GM12878 (cell line): ENCODE measurements around the gene DDX10. TPM values are rescaled to one million over a fixed set of nuclear protein-coding genes. Genes with fewer than 3 reads are reported as not detected.

ENCODE experiments used
- ATAC-seq: fragments of 200-7000 bp; cut with Tn5 transposase; 3 replicates; pipeline ENCODE4 v1.9.1; 2020; ENCODE audit warnings: mild to moderate bottlenecking, moderate library complexity
- BruUV-seq: library from RNA; stranded (reverse); fragments of 400-500 nt; replicated peaks from 2 replicates; lab custom pipeline; 2021; lab: Mats Ljungman, UMichigan
- CTCF ChIA-PET: fragments of 300-600 bp; sonication (Branson Sonifier 250); formaldehyde crosslinking; extraction: SDS; loops from one replicate; lab custom pipeline; 2021; ENCODE audit warnings: inconsistent platforms; lab: Yijun Ruan, JAX
- POLR2A ChIA-PET: fragments of 350-600 bp; formaldehyde crosslinking; extraction: SDS; loops from one replicate; lab custom pipeline; 2021; ENCODE audit warnings: inconsistent platforms; lab: Charles Lee
- RAD21 ChIA-PET: fragments of 300-600 bp; sonication (Branson Sonifier 250); formaldehyde crosslinking; loops from one replicate; lab custom pipeline; 2023; ENCODE audit warnings: antibody characterized with exemption; ENCODE audit not compliant: unreplicated experiment; lab: Charles Lee
- SMC1A ChIA-PET: fragments of 300-600 bp; sonication (Branson Sonifier 250); formaldehyde crosslinking; loops from one replicate; lab custom pipeline; 2023; ENCODE audit not compliant: unreplicated experiment, uncharacterized antibody; lab: Charles Lee
- DNase-seq: peaks from one replicate; pipeline ENCODE4 v3.0.0-alpha.2; 2011; ENCODE audit warnings: low read depth, low spot score
- FAIRE-seq: peaks from 3 replicates; lab custom pipeline; 2011; peaks lifted over from hg19 to GRCh38; lab: Jason Lieb, UNC
- H2AFZ ChIP-seq: 2 replicates; pipeline ENCODE4 v1.6.0; 2011; ENCODE audit warnings: low read depth, low read length, control low read depth; ENCODE audit not compliant: control insufficient read depth
- H3K27ac ChIP-seq: 2 replicates; pipeline ENCODE4 v1.5.1; 2011; ENCODE audit warnings: control low read depth; ENCODE audit not compliant: control insufficient read depth, insufficient read depth
- H3K27me3 ChIP-seq, 2 experiments: replicated peaks in 1 of 2; 2 replicates each; pipeline versions ENCODE4 v1.6.0 to v1.6.1; 2011; ENCODE audit warnings: low read length in 1 of 2; ENCODE audit not compliant: control insufficient read depth in 2 of 2, insufficient read depth in 2 of 2
- H3K36me3 ChIP-seq, 2 experiments: 2 replicates each; pipeline ENCODE4 v1.5.1; 2011; ENCODE audit warnings: low read length in 1 of 2; ENCODE audit not compliant: control insufficient read depth in 2 of 2, insufficient read depth in 2 of 2
- H3K4me1 ChIP-seq: 2 replicates; pipeline ENCODE4 v1.6.1; 2011; ENCODE audit warnings: mild to moderate bottlenecking, low read length, moderate library complexity, mixed read lengths; ENCODE audit not compliant: control insufficient read depth, insufficient read depth
- H3K4me2 ChIP-seq: 2 replicates; pipeline ENCODE4 v1.6.0; 2011; ENCODE audit warnings: control low read depth; ENCODE audit not compliant: control insufficient read depth, insufficient read depth
- H3K4me3 ChIP-seq: fragments of 200-600 bp; sonication (generic); 2 replicates; pipeline ENCODE4 v1.5.1; 2016
- H3K79me2 ChIP-seq: 2 replicates; pipeline ENCODE4 v1.6.0; 2011; ENCODE audit warnings: low read length; ENCODE audit not compliant: control insufficient read depth, insufficient read depth
- H3K9ac ChIP-seq: 2 replicates; pipeline ENCODE4 v1.8.0; 2011; ENCODE audit warnings: low read length, control low read depth, mixed read lengths; ENCODE audit not compliant: control insufficient read depth, insufficient read depth
- H3K9me3 ChIP-seq: replicated peaks from 3 replicates; pipeline ENCODE4 v1.5.1; 2011; ENCODE audit warnings: mild to moderate bottlenecking, low read length; ENCODE audit not compliant: control insufficient read depth, insufficient read depth
- H4K20me1 ChIP-seq: 2 replicates; pipeline ENCODE4 v1.6.0; 2011; ENCODE audit not compliant: control insufficient read depth, insufficient read depth
- BCL11A ChIP-seq: IDR thresholded peaks from 2 replicates; pipeline ENCODE4 v1.6.1; 2011; ENCODE audit warnings: low read depth, low read length
- EP300 ChIP-seq, 2 experiments: fragments of 150-350 bp in 1 of 2; IDR thresholded peaks; 2 replicates each; pipeline ENCODE4 v1.6.1; 2011 to 2012; ENCODE audit warnings: low read depth in 2 of 2, low read length in 2 of 2, borderline replicate concordance in 1 of 2, improper control_type of control experiment in 1 of 2, inconsistent platforms in 1 of 2; ENCODE audit not compliant: control insufficient read depth in 1 of 2
- KLF5 ChIP-seq: fragments of 450-650 bp; IDR thresholded peaks from 2 replicates; pipeline ENCODE4 v1.6.1; 2014; ENCODE audit warnings: mild to moderate bottlenecking; ENCODE audit not compliant: partially characterized antibody
- RAD51 ChIP-seq: fragments of 450-650 bp; IDR thresholded peaks from 2 replicates; pipeline ENCODE4 v1.6.1; 2016; ENCODE audit warnings: moderate library complexity, mild to moderate bottlenecking, inconsistent platforms
- WGBS: methylation state at CpG from one replicate; pipeline ENCODE4 v1.1.6; 2016; ENCODE audit warnings: low lambda C conversion rate; ENCODE audit not compliant: insufficient replicate concordance, insufficient coverage; ENCODE audit errors: missing lambda C conversion rate; 5-methylcytosine and 5-hydroxymethylcytosine counted together
- in situ Hi-C: fragments of 300-500 bp; cut with MboI; formaldehyde crosslinking; loops from 9 replicates; pipeline ENCODE4 v1.14.3; 2018; ENCODE audit warnings: mixed read lengths
- intact Hi-C: fragments of 100-400 bp; cut with micrococcal nuclease; formaldehyde crosslinking; loops from one replicate; pipeline ENCODE4 v1.14.2; 2022; ENCODE audit not compliant: unreplicated experiment
- polyA plus RNA-seq, 11 experiments: library from polyadenylated mRNA; depleted of rRNA in 4 of 11; unstranded in 6 of 11; stranded (reverse) in 5 of 11; fragments of >200 nt; fragmentation: Nextera tagmentation in 4 of 11; fragmentation: Illumina TruSeq in 1 of 11; extraction: Ambion mirVana in 4 of 11; extraction: Trizol in 1 of 11; gene quantifications; 1 replicate in 1 of 11; 2 replicates in 10 of 11; pipeline versions ENCODE4 v1.2.1 to v1.2.3, GENCODE V29; 2011 to 2016; ENCODE audit warnings: inconsistent platforms in 2 of 11, missing spikeins in 2 of 11, low read depth in 1 of 11
- total RNA-seq, 4 experiments: library from RNA; depleted of rRNA in 3 of 4; stranded (reverse); fragments of >200 nt in 3 of 4; fragmentation: Illumina TruSeq in 1 of 4; extraction: Trizol in 1 of 4; gene quantifications; 2 replicates each; pipeline versions ENCODE4 v1.2.1 to v1.2.3, GENCODE V29; 2013 to 2021
- TF ChIP-seq, protein P1 (sequence below): IDR thresholded peaks from 2 replicates; pipeline ENCODE4 v1.6.1; 2011; ENCODE audit warnings: low read depth, low read length, improper control_type of control experiment, borderline replicate concordance
- TF ChIP-seq, protein P2 (sequence below): fragments of 150-350 bp; IDR thresholded peaks from 2 replicates; pipeline ENCODE4 v1.6.1; 2014; ENCODE audit warnings: mild to moderate bottlenecking, low read depth, low read length
- TF ChIP-seq, protein P3 (sequence below): fragments of 450-650 bp; formaldehyde crosslinking; IDR thresholded peaks from 2 replicates; pipeline ENCODE4 v1.4.0; 2022; ENCODE audit warnings: mild to moderate bottlenecking, moderate library complexity

The DDX10 gene
- total and polyA plus RNA-seq, 10 of the 15 experiments (the other 5 are each of a cell fraction or from before 2014, with no cell fraction given), result 20.9 to 51.5 (median 31.9) TPM

DNA sequence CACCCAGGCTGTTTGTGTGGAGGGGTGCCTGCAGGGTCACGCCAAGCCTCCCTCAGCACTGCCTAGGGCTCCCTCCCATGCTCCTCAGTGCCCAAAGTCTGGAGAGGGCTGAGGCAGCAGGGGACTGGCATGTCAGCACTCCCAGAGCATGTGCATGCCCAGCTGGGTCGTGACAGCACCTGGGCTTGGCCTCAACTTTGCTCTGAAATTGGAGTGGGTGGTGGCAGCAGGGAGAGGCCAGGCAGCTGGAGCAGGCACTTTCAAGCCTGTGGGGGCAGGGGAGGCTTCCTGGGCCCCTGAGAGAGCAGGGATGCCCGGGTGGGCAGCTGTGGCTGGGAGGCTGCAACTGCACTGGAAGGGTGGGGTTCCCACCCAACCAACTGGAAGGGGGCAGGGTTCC is 35.6 kb upstream of the DDX10 start:
- in situ Hi-C loops, result no loop called here

More for the DNA sequence above, 35.6 kb upstream of the DDX10 start:
- Histone ChIP-seq H3K4me2 (no peak overlapping the region), H2AFZ (no peak overlapping the region), H3K36me3 (no peaks in the 10 kb centered on the region), H3K27ac (no peak overlapping the region), H3K79me2 (no peaks in the 10 kb centered on the region), H3K4me1 (no peaks in the 10 kb centered on the region), H3K9me3 (peaks cover 5% of the 10 kb centered on the region; the same call in 2 of the 3 replicates)
- ChIA-PET RAD21 (no interaction called here), CTCF (interaction anchor here (1.6 to 3.5 kb wide), 2 partner anchors 11 to 17 kb away, joined by 4 to 16 read pairs; no protein-coding TSS in a partner anchor), POLR2A (no interaction called here)
- FAIRE-seq (no peak), DNase-seq (no peak), ATAC-seq (no peak)
- 0% methylated on average over 2 of the region's 3 CpGs for WGBS
- TF ChIP-seq RAD51 (no peak), BCL11A (no peak), KLF5 (no peak), EP300 (IDR thresholded peaks at IDR 0.05; ENCODE audit: borderline replicate concordance in 1 of 2, control insufficient read depth in 1 of 2, low read depth in 2 of 2, low read length in 2 of 2) (no peak)
- TF ChIP-seq, protein P1, sequence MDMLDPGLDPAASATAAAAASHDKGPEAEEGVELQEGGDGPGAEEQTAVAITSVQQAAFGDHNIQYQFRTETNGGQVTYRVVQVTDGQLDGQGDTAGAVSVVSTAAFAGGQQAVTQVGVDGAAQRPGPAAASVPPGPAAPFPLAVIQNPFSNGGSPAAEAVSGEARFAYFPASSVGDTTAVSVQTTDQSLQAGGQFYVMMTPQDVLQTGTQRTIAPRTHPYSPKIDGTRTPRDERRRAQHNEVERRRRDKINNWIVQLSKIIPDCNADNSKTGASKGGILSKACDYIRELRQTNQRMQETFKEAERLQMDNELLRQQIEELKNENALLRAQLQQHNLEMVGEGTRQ, result no peak
- TF ChIP-seq, protein P2, sequence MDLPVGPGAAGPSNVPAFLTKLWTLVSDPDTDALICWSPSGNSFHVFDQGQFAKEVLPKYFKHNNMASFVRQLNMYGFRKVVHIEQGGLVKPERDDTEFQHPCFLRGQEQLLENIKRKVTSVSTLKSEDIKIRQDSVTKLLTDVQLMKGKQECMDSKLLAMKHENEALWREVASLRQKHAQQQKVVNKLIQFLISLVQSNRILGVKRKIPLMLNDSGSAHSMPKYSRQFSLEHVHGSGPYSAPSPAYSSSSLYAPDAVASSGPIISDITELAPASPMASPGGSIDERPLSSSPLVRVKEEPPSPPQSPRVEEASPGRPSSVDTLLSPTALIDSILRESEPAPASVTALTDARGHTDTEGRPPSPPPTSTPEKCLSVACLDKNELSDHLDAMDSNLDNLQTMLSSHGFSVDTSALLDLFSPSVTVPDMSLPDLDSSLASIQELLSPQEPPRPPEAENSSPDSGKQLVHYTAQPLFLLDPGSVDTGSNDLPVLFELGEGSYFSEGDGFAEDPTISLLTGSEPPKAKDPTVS, result no peak
- TF ChIP-seq, protein P3, sequence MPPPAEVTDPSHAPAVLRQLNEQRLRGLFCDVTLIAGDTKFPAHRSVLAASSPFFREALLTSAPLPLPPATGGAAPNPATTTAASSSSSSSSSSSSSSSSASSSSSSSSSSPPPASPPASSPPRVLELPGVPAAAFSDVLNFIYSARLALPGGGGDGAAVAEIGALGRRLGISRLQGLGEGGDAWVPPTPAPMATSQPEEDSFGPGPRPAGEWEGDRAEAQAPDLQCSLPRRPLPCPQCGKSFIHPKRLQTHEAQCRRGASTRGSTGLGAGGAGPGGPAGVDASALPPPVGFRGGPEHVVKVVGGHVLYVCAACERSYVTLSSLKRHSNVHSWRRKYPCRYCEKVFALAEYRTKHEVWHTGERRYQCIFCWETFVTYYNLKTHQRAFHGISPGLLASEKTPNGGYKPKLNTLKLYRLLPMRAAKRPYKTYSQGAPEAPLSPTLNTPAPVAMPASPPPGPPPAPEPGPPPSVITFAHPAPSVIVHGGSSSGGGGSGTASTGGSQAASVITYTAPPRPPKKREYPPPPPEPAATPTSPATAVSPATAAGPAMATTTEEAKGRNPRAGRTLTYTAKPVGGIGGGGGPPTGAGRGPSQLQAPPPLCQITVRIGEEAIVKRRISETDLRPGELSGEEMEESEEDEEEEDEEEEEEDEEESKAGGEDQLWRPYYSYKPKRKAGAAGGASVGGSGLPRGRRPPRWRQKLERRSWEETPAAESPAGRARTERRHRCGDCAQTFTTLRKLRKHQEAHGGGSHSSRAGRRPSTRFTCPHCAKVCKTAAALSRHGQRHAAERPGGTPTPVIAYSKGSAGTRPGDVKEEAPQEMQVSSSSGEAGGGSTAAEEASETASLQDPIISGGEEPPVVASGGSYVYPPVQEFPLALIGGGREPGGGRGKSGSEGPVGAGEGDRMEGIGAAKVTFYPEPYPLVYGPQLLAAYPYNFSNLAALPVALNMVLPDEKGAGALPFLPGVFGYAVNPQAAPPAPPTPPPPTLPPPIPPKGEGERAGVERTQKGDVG (CRISPR knock-in tag), result no peak
- TF ChIP-seq, all 136 proteins: peak for 0
- intact Hi-C loops, result no loop called here
- no TSS peak for BruUV-seq
- SMC1A ChIA-PET, result interaction anchor here (0.6 to 5.9 kb wide), 2 partner anchors 11 to 77 kb away, joined by 3 to 28 read pairs; no protein-coding TSS in a partner anchor
- Histone ChIP-seq H3K27me3 (no peaks in the 10 kb centered on the region), H3K4me3 (no peak overlapping the region), H4K20me1 (no peaks in the 10 kb centered on the region), H3K9ac (no peak overlapping the region)
